Subcutaneous adipose tissue (tissue), 4 donors: ENCODE data around the gene DNAH7. TPM values are rescaled to one million over a fixed set of nuclear protein-coding genes. Genes with fewer than 3 reads are reported as not detected.

ENCODE experiments used
- CTCF ChIP-seq: fragments of 450-650 bp; IDR thresholded peaks from one replicate; pipeline ENCODE4 v1.5.1; 2016; ENCODE audit warnings: low read depth, mild to moderate bottlenecking, control low read depth, antibody characterized with exemption, moderate library complexity
- total RNA-seq, 4 donors: library from RNA; depleted of rRNA; stranded (reverse); fragments of >200 nt; gene quantifications; one replicate each; pipeline ENCODE4 v1.1.0, GENCODE V29; 2016

DNAH7 gene
- total RNA-seq, 4 donors from 2014 or later = 0.82 to 2.3 (median 1.8) TPM

GRCh38 chr2:196088203-196088602 is 19.6 kb upstream of the DNAH7 start:
- TF ChIP-seq CTCF = no peak

GRCh38 chr2:196086517-196087368 is 18.1 kb upstream of the DNAH7 start:
- no peak for TF ChIP-seq CTCF

GRCh38 chr2:196083601-196084000 is 15.0 kb upstream of the DNAH7 start:
- no peak for TF ChIP-seq CTCF

- TF ChIP-seq CTCF = no peak
These were observed 11.9 kb upstream of the DNAH7 start for GRCh38 chr2:196080526-196080925.

- no peak for TF ChIP-seq CTCF
These were observed 10.4 kb upstream of the DNAH7 start for GRCh38 chr2:196079052-196079451.

- TF ChIP-seq CTCF = no peak
These were observed 9.2 kb upstream of the DNAH7 start for GRCh38 chr2:196077821-196078220.

GRCh38 chr2:196076778-196077568 is 8.3 kb upstream of the DNAH7 start:
- no peak for TF ChIP-seq CTCF
